ENCODE data around the gene CLEC18B. TPM values are rescaled to one million over a fixed set of nuclear protein-coding genes. Genes with fewer than 3 reads are reported as not detected.
"Not testable (repeated sequence)": the region's sequence is repeated elsewhere in the genome, so short reads cannot be mapped to it uniquely, and the experiment has no call there.

CLEC18B gene
- total and polyA plus RNA-seq, 7 donors, result 0.49 to 1.7 (median 0.83) TPM; not detected in 4

DNA sequence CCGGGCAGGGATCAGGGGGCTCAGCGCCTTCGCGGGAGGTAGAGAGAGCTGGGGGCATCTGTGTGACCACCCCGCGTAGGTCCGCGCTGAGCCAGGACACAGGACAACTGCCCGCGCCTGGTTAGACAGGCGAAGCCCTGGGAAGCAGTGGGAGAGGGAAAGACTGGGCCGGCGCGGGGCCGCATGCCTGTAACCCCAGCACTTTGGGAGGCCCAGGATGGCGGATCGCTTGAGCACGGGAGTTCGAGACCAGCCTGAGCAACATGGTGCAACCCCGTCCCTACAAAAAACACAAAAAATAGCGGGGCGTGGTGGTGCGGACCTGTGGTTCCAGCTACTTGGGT lies 13.9 kb downstream of the CLEC18B start:
- H3K9me3 ChIP-seq; intact Hi-C loops (cut with DNase I); DNase-seq; H3K4me1 ChIP-seq; H3K27me3 ChIP-seq; H3K36me3 ChIP-seq: not testable (repeated sequence)
- Histone ChIP-seq H3K4me3 (peak overlapping the region; percentile 34 to 49 (median 46)), H3K27ac (peak overlapping the region; percentile 79 to 81 (median 80))
- 16 to 22% methylated on average over 15 to 16 of the region's 23 CpGs for WGBS, 2 donors
- TF ChIP-seq POLR2AphosphoS5 (IDR thresholded peaks at IDR 0.05), result peak in 1 of 4 donors; percentile 46

DNA sequence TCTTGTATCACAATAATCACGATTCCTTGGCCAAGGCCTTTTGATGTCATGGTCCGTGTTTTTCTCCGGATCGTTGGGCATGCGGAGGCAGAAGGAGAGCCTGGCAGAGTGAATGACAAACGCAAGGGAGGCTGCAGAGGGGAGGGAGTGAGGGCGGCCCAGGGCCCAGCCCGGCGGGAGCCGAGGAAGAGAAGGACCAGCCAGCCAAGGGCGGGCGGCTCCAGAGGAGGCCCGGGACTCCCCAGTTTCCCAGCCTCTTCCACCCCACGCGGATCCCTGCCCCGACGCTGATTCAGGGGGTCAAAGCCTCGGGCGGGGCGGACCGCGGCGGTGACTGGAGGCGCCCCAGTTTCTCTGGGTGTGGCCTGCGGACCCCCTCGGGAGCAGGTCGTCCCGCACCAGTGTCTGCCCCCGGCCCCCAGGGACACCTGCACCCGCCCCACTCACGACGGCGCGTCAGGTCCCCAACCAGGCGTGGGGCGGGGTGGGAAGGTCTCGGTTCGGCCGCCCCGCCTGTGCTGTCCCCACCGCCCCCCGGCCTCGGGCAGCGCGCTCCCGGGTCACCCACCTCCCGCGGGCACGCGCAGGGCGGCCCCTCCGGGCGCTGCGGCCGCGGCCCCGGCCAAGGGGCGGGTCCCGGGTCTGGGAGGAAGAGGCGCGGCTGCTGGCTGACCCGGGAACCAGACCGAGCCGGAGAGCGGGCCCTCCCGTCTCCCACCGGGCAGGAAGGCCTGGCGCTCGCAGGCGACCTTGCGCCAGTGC lies 14.5 kb downstream of the CLEC18B start:
- not testable (repeated sequence) for DNase-seq

DNA sequence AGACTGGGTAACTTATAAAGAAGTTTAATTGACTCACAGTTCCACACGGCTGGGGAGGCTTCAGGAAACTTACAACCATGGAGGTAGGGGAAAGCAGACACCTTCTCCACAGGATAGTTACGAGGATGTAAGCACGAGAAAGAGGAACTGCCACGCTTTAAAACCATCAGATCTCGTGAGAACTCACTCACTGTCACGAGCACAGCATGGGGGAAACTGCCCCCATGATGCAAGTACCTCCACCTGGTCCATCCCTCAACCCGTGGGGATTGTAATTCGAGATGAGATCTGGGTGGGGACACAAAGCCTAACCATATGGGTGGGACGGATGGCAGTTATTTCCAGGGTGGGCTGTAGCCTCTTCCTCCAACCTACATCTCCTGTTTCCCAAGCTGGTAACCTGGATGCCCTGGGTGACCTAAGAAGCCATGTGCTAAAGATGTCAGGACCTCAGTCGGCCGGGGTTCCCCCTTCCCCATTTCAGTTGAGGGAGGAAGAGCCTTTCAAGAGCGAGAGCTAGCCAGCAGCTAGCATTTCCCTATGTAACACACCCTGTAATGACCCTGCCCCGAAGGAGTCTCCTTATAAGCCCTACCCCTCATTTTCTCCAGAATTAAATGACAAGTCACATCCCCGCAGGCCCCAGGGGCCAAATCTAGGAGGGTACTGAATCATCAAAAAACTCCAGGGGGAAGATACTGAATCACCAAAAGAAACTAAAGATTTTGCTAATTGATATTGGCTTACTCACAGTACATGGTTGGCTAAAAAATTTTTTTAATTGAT lies 16.9 kb downstream of the CLEC18B start:
- DNase-seq; H3K4me3 ChIP-seq; H3K27ac ChIP-seq; H3K27me3 ChIP-seq; intact Hi-C loops (cut with DNase I); H3K4me1 ChIP-seq; H3K36me3 ChIP-seq; H3K9me3 ChIP-seq: not testable (repeated sequence)
- WGBS, 2 donors, result 63 to 65% methylated on average over 6 of the region's 14 CpGs

More for the DNA sequence above, 14.5 kb downstream of the CLEC18B start:
- H3K27me3 ChIP-seq; H3K9me3 ChIP-seq; intact Hi-C loops (cut with DNase I); H3K4me1 ChIP-seq; H3K36me3 ChIP-seq: not testable (repeated sequence)
- Histone ChIP-seq H3K27ac (peak overlapping the region; percentile 79 to 81 (median 80)), H3K4me3 (peak overlapping the region; percentile 34 to 49 (median 46))
- WGBS, 2 donors, result 0 to 3% methylated on average over 27 to 35 of the region's 71 CpGs

DNA sequence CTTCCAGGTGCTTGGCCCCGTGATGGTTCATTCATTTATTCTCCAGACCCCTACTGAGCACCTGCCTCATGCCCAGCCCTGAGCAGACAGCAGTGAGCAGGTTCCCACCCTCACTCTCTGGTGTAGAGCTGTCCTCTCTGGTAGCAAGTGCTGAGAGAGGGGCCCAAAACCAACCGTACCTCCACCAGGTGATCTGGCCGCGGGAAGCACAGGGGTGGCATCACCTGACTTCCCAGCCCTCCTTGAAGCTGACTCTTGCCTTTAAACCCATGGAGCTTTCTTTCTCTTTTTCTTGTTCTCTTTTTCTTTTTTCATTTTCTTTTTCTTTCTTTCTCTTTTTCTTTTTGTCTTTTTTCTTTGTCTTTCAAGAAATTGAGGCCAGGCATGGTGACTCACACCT lies 21.0 kb downstream of the CLEC18B start:
- H3K9me3 ChIP-seq; H3K4me3 ChIP-seq; intact Hi-C loops (cut with DNase I); H3K36me3 ChIP-seq; H3K27me3 ChIP-seq; H3K27ac ChIP-seq: not testable (repeated sequence)
- DNase-seq, result peak; percentile 8
- peaks cover 0 to 24% (median 7%) of the 10 kb centered on the region in 4 donors for H3K4me1 ChIP-seq
- WGBS, 2 donors, result 89 to 90% methylated on average over 3 of the region's 4 CpGs

DNA sequence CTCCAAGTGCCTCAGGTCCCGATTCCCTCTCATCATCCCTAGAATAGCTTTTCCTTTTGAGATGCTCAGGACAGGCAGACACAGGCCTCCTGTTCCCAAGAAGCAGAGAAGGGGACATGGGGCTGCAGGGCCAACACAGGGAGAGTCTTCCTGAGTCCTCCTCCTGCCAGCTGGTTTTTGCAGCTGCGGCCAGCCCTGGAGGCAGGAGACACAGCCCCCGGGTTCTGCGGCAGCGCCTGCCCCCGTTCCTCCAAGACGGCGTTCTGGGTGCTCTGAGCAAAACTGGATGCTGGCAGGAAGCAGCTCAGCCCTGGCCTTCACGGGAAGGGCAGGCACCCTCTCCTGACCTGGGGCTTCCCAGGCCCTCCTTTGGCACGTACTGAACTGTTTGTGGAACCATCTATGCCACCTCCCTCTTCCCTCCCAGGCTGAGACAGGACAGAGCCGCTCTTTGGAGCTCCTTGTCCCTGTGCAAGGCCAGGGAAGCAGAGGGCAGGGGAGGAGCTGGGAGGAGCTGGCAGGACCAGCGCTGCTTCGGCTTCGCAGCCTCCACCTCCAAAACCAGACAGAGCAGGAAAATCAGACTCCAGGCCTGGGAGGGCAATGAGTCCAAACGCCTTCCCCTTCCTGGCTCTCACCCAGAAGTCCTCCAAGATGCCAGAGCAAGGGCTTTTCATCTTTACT lies 22.9 kb downstream of the CLEC18B start:
- H3K36me3 ChIP-seq; H3K27me3 ChIP-seq; intact Hi-C loops (cut with DNase I); H3K4me3 ChIP-seq; H3K9me3 ChIP-seq: not testable (repeated sequence)
- WGBS, 2 donors, result 59 to 66% methylated on average over 11 of the region's 15 CpGs
- peak overlapping the region in 3 of 4 donors; percentile 34 to 65 (median 52) for H3K27ac ChIP-seq
- H3K4me1 ChIP-seq, result peaks cover 0 to 24% (median 7%) of the 10 kb centered on the region in 4 donors
- peak; percentile 56 for DNase-seq

DNA sequence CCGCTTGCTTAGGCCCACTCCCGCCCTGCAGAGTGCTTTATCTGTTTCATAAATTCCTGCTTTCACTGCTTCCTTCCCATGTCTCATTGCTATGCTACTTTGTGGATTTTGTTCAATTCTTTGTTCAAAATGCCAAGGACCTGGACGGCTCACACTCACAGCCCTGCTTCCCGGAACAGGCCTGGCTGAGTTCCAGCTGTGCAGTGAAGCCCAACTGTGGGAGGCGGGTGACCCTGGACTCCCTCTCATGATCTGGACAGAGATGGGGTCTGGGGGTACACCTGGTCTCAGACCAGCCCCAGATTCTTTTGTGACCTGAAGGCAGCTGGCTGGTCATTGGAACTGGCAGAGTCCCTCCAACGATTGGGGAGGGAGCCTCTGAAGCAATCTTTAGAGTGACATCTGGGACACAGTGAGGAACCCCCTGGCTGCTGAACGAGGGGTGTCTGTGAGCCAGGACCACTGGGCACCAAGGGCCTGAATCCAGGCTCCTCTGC lies 24.7 kb downstream of the CLEC18B start:
- intact Hi-C loops (cut with DNase I); H3K27ac ChIP-seq; H3K36me3 ChIP-seq; H3K27me3 ChIP-seq; H3K9me3 ChIP-seq; H3K4me3 ChIP-seq: not testable (repeated sequence)
- peaks cover 0 to 24% (median 7%) of the 10 kb centered on the region in 4 donors for H3K4me1 ChIP-seq
- DNase-seq, result peak; percentile 60
- WGBS, 2 donors, result 71 to 79% methylated on average over 7 of the region's 7 CpGs

DNA sequence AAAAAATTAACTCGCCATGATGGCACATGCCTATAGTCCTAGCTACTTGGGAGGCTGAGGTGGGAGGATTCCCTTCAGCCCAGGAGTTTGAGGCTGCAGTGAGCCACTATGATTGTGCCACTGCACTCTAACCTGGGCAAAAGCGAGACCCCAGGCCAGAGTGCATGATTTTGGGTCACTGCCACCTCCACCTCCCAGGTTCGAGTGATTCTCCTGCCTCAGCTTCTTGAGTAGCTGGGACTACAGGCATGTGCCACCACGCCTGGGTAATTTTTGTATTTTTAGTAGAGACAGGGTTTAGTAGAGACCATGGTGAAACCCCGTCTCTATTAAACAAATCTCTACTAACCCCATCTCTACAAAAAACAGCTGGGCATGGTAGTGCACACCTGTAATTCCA lies 26.7 kb downstream of the CLEC18B start:
- H3K4me1 ChIP-seq, result peaks cover 0 to 24% (median 7%) of the 10 kb centered on the region in 4 donors
- H3K4me3 ChIP-seq; H3K27me3 ChIP-seq; intact Hi-C loops (cut with DNase I); H3K27ac ChIP-seq; H3K36me3 ChIP-seq; H3K9me3 ChIP-seq: not testable (repeated sequence)
- 84% methylated on average over 3 of the region's 5 CpGs for WGBS, 2 donors
- DNase-seq, result peak; percentile 14

DNA sequence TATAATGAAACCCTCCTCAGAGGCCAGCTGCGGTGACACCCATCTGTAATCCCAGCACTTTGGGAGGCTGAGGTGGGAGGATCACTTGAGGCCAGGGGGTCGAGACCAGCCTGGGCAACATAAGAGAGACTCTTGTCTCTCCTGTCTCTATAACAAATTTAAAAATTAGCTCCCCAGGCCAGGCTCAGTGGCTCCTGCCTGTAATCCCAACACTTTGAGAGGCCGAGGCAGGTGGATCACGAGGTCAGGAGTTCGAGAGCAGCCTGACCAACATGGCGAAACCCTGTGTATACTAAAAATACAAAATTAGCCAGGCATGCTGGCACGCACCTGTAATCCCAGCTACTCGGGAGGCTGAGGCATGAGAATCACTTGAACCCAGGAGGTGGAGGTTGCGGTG lies 27.1 kb downstream of the CLEC18B start:
- peaks cover 0 to 24% (median 7%) of the 10 kb centered on the region in 4 donors for H3K4me1 ChIP-seq
- intact Hi-C loops (cut with DNase I); H3K4me3 ChIP-seq; H3K27ac ChIP-seq; H3K36me3 ChIP-seq; H3K9me3 ChIP-seq; DNase-seq; H3K27me3 ChIP-seq: not testable (repeated sequence)
- WGBS, 2 donors, result 88 to 93% methylated on average over 9 of the region's 9 CpGs

DNA sequence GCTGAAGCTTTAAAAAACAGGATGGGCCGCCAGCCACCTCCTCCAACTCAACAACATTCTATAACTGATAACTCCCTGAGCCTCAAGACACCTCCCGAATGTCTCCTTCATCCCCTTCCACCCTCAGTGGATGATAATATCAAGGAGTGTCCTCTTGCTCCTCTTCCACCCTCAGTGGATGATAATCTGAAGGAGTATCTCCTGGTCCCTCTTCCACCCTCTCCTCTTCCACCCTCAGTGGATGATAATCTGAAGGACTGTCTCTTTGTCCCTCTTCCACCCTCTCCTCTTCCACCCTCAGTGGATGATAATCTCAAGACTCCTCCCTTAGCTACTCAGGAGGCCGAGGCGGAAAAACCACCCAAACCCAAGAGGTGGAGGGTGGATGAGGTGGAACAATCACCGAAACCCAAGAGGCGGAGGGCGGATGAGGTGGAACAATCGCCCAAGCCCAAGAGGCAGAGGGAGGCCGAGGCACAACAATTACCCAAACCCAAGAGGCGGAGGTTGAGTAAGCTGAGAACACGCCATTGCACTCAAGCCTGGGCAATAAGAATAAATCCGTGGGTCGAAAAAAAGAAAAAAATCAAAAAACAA lies 29.7 kb downstream of the CLEC18B start:
- intact Hi-C loops (cut with DNase I); H3K9me3 ChIP-seq: not testable (repeated sequence)

DNA sequence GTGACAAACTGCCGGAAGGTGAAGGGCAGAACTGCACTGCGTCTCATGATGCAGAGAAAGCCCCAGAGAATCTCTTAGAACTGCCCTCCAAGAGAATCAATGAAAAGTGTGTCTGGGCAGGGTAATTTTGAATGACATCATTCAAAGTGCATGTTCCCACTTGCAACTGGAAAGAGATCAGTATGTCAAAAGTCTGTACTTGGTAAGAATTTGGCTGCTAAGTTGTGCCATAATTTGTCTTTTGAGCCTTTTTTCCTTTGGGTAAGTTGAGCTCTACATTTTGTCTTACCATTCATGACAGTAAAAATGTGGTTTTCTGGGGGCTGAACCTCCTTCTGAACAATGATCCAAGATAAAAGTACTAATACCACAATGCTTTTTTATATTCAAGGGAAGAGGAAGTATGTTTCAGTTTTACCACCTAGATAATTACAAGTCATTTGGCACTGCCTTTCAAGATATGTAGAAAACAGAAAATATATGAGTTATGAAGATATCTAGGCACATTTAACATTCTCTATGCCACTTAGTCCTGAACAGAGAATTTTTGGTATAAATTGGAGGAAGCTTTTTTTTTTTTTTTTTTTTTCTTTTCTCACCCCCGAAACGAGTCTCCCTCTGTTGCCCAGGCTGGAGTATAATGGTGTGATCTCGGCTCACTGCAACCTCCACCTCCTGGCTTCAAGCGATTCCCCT lies 38.8 kb downstream of the CLEC18B start:
- H3K4me1 ChIP-seq, result not testable (repeated sequence)
- 74% methylated on average over 4 of the region's 6 CpGs; no CpG with 5 or more reads in 1 of the 2 donors for WGBS, 2 donors

More for the DNA sequence above, 29.7 kb downstream of the CLEC18B start:
- H3K4me3 ChIP-seq, H3K27ac ChIP-seq, H3K36me3 ChIP-seq, H3K4me1 ChIP-seq, H3K27me3 ChIP-seq: not testable (repeated sequence)
- 82 to 88% methylated on average over 9 of the region's 13 CpGs for WGBS, 2 donors
- peak; percentile 34 for DNase-seq

DNA sequence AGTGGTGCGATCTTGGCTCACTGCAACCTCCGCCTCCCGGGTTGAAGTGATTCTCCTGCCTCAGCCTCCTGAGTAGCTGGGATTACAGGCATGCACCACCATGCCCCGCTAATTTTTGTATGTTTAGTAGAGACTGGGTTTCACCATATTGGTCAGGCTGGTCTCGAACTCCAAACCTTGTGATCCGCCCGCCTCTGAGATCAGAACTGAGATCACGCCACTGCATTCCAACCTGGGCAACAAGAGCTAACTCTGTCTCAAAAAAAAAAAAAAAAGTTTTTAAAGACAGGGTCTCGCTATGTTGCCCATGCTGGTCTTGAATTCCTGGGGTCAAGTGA lies 47.5 kb downstream of the CLEC18B start:
- not testable (repeated sequence) for H3K9me3 ChIP-seq, DNase-seq, H3K4me3 ChIP-seq, H3K27me3 ChIP-seq, H3K4me1 ChIP-seq, H3K27ac ChIP-seq, H3K36me3 ChIP-seq
- WGBS, 2 donors, result 95 to 97% methylated on average over 9 of the region's 9 CpGs
- intact Hi-C loops (cut with DNase I), result loop anchor here (5.0 kb wide), 1 partner anchor 77 kb away; the partner anchor contains the start of gene PSMD7

More for the DNA sequence above, 38.8 kb downstream of the CLEC18B start:
- H3K9me3 ChIP-seq; intact Hi-C loops (cut with DNase I); H3K4me3 ChIP-seq; DNase-seq; H3K27ac ChIP-seq; H3K27me3 ChIP-seq; H3K36me3 ChIP-seq: not testable (repeated sequence)
